GM12878 (cell line): ENCODE measurements around the gene ZNF22.

Experiments
- EGR1 ChIP-seq, 2 experiments: IDR thresholded peaks; 1 replicate in 1 of 2; 2 replicates in 1 of 2; pipeline ENCODE4 v1.6.1; 2011 to 2012; ENCODE audit warnings: low read depth in 2 of 2, low read length in 2 of 2, borderline replicate concordance in 1 of 2, mild to moderate bottlenecking in 1 of 2, moderate library complexity in 1 of 2
- EP300 ChIP-seq, 2 experiments: fragments of 150-350 bp in 1 of 2; IDR thresholded peaks; 2 replicates each; pipeline ENCODE4 v1.6.1; 2011 to 2012; ENCODE audit warnings: low read depth in 2 of 2, low read length in 2 of 2, borderline replicate concordance in 1 of 2, improper control_type of control experiment in 1 of 2, inconsistent platforms in 1 of 2; ENCODE audit not compliant: control insufficient read depth in 1 of 2
- JUNB ChIP-seq: IDR thresholded peaks from 2 replicates; pipeline ENCODE4 v1.6.1; 2016; ENCODE audit warnings: antibody characterized with exemption, mild to moderate bottlenecking
- MXI1 ChIP-seq: fragments of 150-350 bp; IDR thresholded peaks from 2 replicates; pipeline ENCODE4 v1.6.1; 2011; ENCODE audit warnings: low read depth, mild to moderate bottlenecking, inconsistent platforms, low read length, improper control_type of control experiment
- POLR2A ChIP-seq: IDR thresholded peaks from 2 replicates; pipeline ENCODE4 v1.6.1; 2011; ENCODE audit warnings: low read depth, mild to moderate bottlenecking, low read length
- POLR2AphosphoS5 ChIP-seq: IDR thresholded peaks from 2 replicates; pipeline ENCODE4 v1.6.1; 2011; ENCODE audit warnings: mild to moderate bottlenecking, low read length, inconsistent platforms
- RAD21 ChIP-seq: IDR thresholded peaks from 2 replicates; pipeline ENCODE4 v1.6.1; 2011; ENCODE audit warnings: mild to moderate bottlenecking, low read depth, low read length, moderate library complexity; ENCODE audit not compliant: insufficient read depth
- TF ChIP-seq, protein P1 (sequence below): IDR thresholded peaks from 2 replicates; pipeline ENCODE4 v1.6.1; 2012; ENCODE audit warnings: low read depth, low read length, improper control_type of control experiment

DNA sequence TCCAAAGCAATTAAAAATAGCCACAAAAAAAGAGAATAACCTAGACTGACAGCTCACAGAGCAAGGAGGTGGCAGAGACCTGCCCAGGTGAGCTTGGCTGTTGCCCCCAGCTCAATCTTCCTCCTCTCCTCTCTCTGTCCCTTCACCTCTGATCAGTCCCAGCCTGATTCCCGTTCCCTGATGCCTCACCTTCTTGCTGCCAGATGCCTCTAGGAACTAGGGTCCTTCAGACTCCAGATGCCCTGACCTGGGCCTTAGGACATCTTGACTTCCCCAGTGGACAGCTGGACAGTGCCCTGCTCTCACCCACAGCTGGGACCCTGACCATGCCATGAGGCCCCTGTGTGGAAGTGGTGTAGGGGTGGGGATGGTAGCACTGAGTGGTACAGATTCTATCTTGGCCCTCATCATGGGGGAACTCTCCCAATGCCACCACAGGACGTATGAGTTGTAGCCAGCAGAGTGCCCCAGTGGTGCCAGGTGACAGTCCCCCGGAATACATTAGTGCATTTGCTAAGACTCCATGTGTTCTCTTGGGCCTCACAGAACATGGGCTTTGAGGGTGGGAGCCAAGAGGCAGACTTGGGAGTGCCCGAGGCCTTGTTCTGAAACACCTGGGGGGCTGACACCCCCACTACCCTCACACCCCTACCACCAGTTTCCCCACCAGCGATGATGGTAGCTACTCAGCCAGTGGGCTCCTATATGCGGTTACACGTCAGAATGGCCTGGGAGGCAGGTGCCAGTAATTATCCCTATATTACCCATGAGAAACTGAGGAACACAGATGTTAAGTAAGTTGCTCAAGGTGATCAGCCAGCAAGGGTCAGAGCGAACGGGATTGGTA, 24.1 kb upstream of the ZNF22 start:
- no peak for TF ChIP-seq JUNB
- TF ChIP-seq EP300 (IDR thresholded peaks at IDR 0.05; ENCODE audit: borderline replicate concordance in 1 of 2, control insufficient read depth in 1 of 2, low read depth in 2 of 2, low read length in 2 of 2): no peak
- no peak for TF ChIP-seq MXI1
- TF ChIP-seq, protein P1, sequence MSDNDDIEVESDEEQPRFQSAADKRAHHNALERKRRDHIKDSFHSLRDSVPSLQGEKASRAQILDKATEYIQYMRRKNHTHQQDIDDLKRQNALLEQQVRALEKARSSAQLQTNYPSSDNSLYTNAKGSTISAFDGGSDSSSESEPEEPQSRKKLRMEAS: no peak
- TF ChIP-seq POLR2A: peak; percentile 30; the same call in 1 of the 2 replicates
- TF ChIP-seq POLR2AphosphoS5: no peak
- TF ChIP-seq EGR1 (IDR thresholded peaks at IDR 0.05; ENCODE audit: borderline replicate concordance in 1 of 2, low read depth in 2 of 2, low read length in 2 of 2): no peak
- TF ChIP-seq RAD21: no peak
